Medulla oblongata (tissue), 1 donor: ENCODE data around the gene PACRG.
A peak's percentile ranks its signal among the peaks of the same experiment; 100 is the strongest.

Experiments
- DNase-seq: peaks from one replicate; pipeline ENCODE4 v3.0.0-alpha.2; 2015; ENCODE audit errors: extremely low spot score

The PACRG gene

GRCh38 chr6:163176097-163176496, 448.3 kb downstream of the PACRG start:
- DNase-seq: no peak

DNA sequence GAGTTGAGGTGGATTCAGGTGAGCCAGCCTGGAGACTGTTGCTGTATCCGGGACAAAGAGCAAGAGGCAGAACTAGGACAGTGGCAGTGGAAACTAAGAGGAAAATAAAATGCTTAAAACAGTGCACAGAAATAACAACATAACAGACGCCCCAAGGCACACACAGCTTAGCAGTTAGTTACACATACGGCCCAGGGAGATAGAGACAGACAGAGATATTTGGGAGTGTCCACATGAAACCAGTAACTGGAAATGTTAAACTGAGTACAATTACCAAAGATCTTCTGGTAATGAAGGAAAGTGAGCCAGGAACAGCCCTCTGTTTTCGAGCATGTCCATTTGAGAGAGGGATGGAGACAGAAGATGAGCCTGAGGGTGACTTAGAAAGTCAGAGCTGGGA, 449.2 kb downstream of the PACRG start:
- DNase-seq: no peak

DNA sequence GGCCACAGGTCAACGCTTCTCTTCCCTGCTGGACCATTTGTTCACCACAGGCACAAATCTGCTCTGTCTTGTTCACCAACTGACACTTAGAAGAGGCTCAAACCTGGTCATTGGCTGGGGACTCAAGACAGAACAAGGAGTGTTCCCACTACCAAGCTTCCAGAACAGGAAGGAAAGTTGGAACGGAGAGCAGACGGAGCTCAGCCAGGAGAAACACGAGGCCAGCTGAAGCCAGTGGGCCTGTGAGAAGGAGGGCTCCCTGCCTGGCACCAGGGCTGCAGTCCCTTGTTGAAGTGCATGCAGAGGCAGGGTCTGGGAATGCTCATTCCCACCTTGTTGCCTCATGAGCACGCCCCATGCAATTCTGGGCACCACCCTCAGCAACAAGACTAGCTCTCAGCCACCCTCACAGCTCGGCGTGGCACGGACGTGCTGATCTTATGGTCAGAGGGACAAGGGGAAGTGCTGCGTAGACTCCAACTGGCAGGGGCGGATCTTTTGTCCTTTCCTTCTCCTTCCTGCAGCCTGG, 450.2 kb downstream of the PACRG start:
- peak; percentile 67 for DNase-seq

GRCh38 chr6:163179061-163179460, 451.3 kb downstream of the PACRG start:
- no peak for DNase-seq

GRCh38 chr6:163179721-163180120, 451.9 kb downstream of the PACRG start:
- no peak for DNase-seq

- DNase-seq: peak; percentile 98
Observed at GRCh38 chr6:163180874-163181541, 453.2 kb downstream of the PACRG start.

- peak; percentile 55 for DNase-seq
Observed at GRCh38 chr6:163181666-163182180, 453.9 kb downstream of the PACRG start.

DNA sequence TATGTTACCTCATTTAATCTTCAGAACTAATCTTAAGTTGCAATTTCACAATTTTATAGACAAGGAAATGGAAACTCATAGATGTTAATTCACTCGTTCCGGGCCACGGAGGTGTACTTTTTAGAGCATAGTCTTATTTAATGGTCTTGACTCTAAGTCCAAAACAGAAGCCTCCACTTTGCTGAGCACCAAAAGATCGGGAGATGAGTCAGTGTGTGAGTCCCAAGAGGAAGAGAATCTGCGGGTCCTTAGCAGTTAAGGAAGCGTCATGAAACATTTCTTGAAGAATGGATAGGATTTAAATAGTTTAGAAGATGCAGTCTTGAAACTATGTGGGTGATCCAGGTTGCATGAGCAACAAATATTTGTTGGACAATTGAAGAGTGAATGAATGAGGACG, 454.9 kb downstream of the PACRG start:
- peak; percentile 54 for DNase-seq

DNA sequence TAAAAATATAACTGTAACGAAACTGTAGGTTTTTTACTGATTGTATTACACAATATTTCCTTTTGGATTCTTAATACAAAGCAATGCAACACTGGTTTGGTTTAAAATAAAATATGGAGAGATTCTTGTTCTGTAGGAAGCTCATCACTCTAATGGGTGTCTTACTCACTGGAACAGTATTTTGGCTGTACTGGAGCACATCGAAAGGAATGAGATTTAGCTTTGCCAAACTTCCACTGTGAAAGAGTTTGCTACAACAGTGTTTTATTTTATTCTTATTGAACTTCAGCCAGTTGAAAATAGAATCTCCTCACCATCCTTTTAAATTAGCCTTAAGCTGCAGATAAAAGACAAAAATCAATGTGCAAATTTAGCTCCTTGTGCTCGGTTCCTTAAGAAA, 456.0 kb downstream of the PACRG start:
- DNase-seq: no peak

DNA sequence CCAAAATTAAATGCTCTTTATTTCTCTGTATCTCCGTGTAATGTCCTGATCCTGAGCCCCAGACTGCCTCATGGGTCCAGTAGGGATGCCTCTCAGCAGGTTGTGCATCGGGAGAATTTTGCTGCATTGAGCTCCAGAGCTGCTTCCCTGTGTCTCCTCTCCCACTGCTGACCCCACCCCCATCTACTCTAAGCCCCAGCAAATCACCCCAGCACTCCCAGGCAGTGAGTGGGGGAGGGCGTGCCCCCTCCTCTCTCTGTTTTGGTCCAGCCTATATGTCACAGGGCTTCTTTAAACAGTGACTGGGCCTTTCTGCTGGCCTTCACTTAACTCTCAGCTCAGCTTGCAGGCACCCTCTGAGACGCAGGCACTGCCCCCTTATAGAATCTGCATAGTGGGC, 458.0 kb downstream of the PACRG start:
- no peak for DNase-seq

DNA sequence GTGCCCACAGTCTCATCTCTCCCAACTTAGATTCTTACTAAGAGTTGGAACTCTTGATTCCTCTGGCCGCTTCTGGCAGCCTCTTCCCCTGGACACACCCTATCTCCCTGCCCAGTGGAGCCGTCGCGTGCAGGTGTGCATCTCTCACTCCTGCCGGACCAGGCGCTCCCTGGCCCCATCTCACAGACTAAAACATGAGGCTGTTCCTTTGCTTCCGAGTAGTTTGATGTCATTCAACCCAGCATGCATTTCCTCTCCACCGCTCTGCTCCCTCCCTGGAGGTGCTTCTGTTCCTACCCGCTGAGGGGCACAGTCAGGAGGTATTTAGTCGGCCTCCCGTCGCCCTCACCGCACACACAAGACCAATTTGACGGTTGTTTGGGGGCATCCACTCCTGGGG, 458.8 kb downstream of the PACRG start:
- no peak for DNase-seq

- DNase-seq: no peak
Observed at GRCh38 chr6:163187201-163187600, 459.4 kb downstream of the PACRG start.

DNA sequence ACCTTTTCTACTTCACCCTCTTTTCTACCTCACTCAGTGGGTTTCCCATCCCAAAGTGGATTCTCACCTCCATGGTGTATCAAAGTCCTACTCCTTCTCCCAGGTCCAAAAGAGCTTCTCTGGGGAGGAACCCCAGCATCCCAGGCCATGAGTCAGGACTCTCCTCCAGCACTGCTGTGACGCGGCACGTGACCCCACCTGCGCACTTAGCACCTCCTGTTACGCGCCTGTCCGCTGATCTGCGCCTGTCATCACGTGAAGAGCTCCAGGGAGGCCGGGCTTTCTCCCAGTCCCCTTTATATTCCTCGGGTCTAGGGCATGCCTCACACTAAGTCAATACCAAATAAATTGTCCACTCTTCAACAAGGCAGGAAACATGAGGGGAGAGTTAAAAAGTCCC, 459.8 kb downstream of the PACRG start:
- DNase-seq: no peak

DNA sequence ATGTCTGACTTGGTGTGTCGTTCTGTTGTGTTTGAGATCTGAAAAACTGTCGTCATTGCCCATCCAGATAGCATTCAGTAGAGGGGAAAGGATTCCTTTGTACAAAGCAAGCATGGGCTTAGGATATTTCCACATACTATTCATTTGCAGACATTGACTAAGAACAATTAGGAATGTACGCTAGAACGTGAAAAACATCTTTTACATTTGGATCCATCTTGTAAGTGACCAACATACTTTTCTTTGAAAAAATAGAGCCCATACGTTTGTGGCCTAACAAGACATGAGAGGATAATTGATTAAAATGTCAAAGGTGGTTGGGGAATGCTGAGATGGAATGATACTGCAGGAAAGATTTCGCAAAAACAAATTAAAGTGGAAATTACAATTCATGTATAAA, 461.0 kb downstream of the PACRG start:
- no peak for DNase-seq

DNA sequence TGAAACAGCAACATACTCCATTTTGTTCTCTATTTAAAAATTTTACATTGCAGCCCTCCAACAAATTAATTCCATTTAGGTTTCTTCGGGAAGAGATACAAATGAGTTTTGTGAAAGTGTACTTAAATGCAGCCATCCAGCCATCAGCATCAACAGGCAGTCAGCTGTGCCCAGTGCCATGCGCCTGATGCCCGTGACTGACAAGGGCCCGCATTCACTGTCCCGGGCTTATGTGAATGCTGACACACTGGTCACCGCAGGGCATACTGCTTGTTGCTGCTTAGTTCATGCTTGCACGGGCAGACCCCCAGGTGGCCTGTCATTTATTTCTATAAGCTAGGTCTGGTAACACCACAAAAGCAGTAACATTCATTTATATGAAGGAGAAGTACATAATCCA, 461.8 kb downstream of the PACRG start:
- DNase-seq: peak; percentile 86

DNA sequence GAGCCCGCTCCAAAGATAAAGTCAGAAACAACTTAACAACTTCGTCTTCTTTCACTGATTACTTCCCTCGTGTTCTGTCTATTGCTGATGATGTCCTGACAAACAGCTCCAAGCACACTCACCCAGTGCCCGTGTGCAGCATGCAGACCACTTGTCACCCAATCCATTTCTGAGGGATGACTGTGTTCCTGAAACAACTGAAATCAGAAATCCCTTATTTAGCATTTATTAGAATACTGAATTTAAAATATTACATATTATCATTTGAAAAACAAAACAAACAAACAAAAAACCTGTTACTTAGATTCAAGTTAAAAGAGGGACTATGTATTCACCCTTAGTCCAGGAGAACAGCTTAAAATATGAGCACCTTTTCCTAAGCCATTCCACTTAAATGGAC, 463.0 kb downstream of the PACRG start:
- no peak for DNase-seq

DNA sequence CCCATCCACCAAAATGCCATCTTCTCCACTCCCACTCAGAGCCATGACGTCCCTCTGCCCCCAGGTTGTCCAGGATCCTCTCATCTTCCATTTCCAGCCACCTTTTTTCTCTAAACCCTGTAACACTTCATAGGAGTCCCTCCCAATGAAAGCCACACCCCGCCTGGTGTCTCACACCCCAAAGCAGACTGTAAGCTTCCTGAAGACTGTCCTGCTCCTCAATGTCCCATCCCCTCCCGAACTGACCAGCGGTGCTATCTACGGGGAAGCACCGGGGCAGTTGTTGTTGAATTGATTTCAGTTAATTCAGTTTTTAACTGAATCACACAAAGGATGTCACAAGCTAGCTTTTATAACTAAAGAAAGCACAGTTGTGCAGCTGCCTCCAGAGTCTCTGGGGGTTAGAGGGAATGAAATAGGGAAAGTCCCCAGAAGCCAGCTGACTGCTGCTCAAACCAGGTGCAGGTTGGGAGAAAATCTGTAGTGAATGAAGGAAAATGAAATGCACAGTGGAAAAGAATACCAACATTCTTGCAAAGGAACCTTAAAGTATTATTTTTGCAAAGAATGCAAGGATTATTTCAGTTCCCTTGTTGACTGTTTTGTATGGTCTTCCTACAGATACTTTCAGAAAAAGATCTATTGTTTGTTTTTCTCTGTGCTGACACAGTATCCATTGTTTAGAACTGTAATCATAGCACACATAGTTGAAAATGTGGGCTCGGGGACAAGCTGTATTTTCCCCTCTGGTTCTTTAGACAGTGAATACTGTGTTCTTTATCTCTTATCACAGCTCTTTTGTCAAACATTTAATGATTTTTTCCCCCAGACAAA, 464.1 kb downstream of the PACRG start:
- peak; percentile 83 for DNase-seq

DNA sequence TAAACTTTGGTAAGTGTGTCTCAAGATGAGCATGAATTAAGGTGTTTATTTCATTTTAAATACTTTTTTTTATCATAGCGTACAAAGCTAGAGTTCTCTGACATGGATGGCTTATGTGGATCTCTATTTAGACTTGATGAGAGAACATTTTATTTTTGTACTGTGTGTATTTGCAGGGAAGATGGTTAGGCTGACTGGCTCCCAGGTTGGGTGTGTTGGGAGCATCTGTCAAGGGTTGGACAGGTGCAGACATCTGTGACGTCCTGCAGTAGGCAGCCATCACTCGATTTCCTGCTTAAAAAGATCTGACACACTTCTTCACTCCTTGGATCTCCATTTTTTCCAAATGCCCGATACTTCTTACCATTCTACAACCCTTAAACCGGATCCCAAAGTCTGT, 464.8 kb downstream of the PACRG start:
- DNase-seq: no peak

- DNase-seq: no peak
Observed at GRCh38 chr6:163193326-163193725, 465.6 kb downstream of the PACRG start.

GRCh38 chr6:163195721-163196691, 468.2 kb downstream of the PACRG start:
- DNase-seq: no peak

- no peak for DNase-seq
Observed at GRCh38 chr6:163197839-163198238, 470.1 kb downstream of the PACRG start.

- no peak for DNase-seq
Observed at GRCh38 chr6:163198396-163198795, 470.6 kb downstream of the PACRG start.
